GM12878 (cell line): Measurements from ENCODE around the gene C16orf96. TPM values are rescaled to one million over a fixed set of nuclear protein-coding genes. Genes with fewer than 3 reads are reported as not detected.

ENCODE experiments used
- ATAC-seq: fragments of 200-7000 bp; cut with Tn5 transposase; 3 replicates; pipeline ENCODE4 v1.9.1; 2020; ENCODE audit warnings: mild to moderate bottlenecking, moderate library complexity
- BruUV-seq: library from RNA; stranded (reverse); fragments of 400-500 nt; replicated peaks from 2 replicates; lab custom pipeline; 2021; lab: Mats Ljungman, UMichigan
- CTCF ChIA-PET: fragments of 300-600 bp; sonication (Branson Sonifier 250); formaldehyde crosslinking; extraction: SDS; loops from one replicate; lab custom pipeline; 2021; ENCODE audit warnings: inconsistent platforms; lab: Yijun Ruan, JAX
- POLR2A ChIA-PET: fragments of 350-600 bp; formaldehyde crosslinking; extraction: SDS; loops from one replicate; lab custom pipeline; 2021; ENCODE audit warnings: inconsistent platforms; lab: Charles Lee
- RAD21 ChIA-PET: fragments of 300-600 bp; sonication (Branson Sonifier 250); formaldehyde crosslinking; loops from one replicate; lab custom pipeline; 2023; ENCODE audit warnings: antibody characterized with exemption; ENCODE audit not compliant: unreplicated experiment; lab: Charles Lee
- SMC1A ChIA-PET: fragments of 300-600 bp; sonication (Branson Sonifier 250); formaldehyde crosslinking; loops from one replicate; lab custom pipeline; 2023; ENCODE audit not compliant: unreplicated experiment, uncharacterized antibody; lab: Charles Lee
- DNase-seq: peaks from one replicate; pipeline ENCODE4 v3.0.0-alpha.2; 2011; ENCODE audit warnings: low read depth, low spot score
- FAIRE-seq: peaks from 3 replicates; lab custom pipeline; 2011; peaks lifted over from hg19 to GRCh38; lab: Jason Lieb, UNC
- H2AFZ ChIP-seq: 2 replicates; pipeline ENCODE4 v1.6.0; 2011; ENCODE audit warnings: low read depth, low read length, control low read depth; ENCODE audit not compliant: control insufficient read depth
- H3K27ac ChIP-seq: 2 replicates; pipeline ENCODE4 v1.5.1; 2011; ENCODE audit warnings: control low read depth; ENCODE audit not compliant: control insufficient read depth, insufficient read depth
- H3K27me3 ChIP-seq, 2 experiments: replicated peaks in 1 of 2; 2 replicates each; pipeline versions ENCODE4 v1.6.0 to v1.6.1; 2011; ENCODE audit warnings: low read length in 1 of 2; ENCODE audit not compliant: control insufficient read depth in 2 of 2, insufficient read depth in 2 of 2
- H3K36me3 ChIP-seq, 2 experiments: 2 replicates each; pipeline ENCODE4 v1.5.1; 2011; ENCODE audit warnings: low read length in 1 of 2; ENCODE audit not compliant: control insufficient read depth in 2 of 2, insufficient read depth in 2 of 2
- H3K4me1 ChIP-seq: 2 replicates; pipeline ENCODE4 v1.6.1; 2011; ENCODE audit warnings: mild to moderate bottlenecking, low read length, moderate library complexity, mixed read lengths; ENCODE audit not compliant: control insufficient read depth, insufficient read depth
- H3K4me2 ChIP-seq: 2 replicates; pipeline ENCODE4 v1.6.0; 2011; ENCODE audit warnings: control low read depth; ENCODE audit not compliant: control insufficient read depth, insufficient read depth
- H3K4me3 ChIP-seq: fragments of 200-600 bp; sonication (generic); 2 replicates; pipeline ENCODE4 v1.5.1; 2016
- H3K79me2 ChIP-seq: 2 replicates; pipeline ENCODE4 v1.6.0; 2011; ENCODE audit warnings: low read length; ENCODE audit not compliant: control insufficient read depth, insufficient read depth
- H3K9ac ChIP-seq: 2 replicates; pipeline ENCODE4 v1.8.0; 2011; ENCODE audit warnings: low read length, control low read depth, mixed read lengths; ENCODE audit not compliant: control insufficient read depth, insufficient read depth
- H3K9me3 ChIP-seq: replicated peaks from 3 replicates; pipeline ENCODE4 v1.5.1; 2011; ENCODE audit warnings: mild to moderate bottlenecking, low read length; ENCODE audit not compliant: control insufficient read depth, insufficient read depth
- H4K20me1 ChIP-seq: 2 replicates; pipeline ENCODE4 v1.6.0; 2011; ENCODE audit not compliant: control insufficient read depth, insufficient read depth
- BHLHE40 ChIP-seq, 2 experiments: fragments of 450-650 bp in 1 of 2; IDR thresholded peaks; 2 replicates each; pipeline ENCODE4 v1.6.1; 2011 to 2017; ENCODE audit warnings: low read depth in 2 of 2, borderline replicate concordance in 1 of 2, improper control_type of control experiment in 1 of 2, low read length in 1 of 2, mild to moderate bottlenecking in 1 of 2
- BMI1 ChIP-seq: fragments of 450-650 bp; IDR thresholded peaks from 2 replicates; pipeline ENCODE4 v1.6.1; 2016; ENCODE audit warnings: mild to moderate bottlenecking, moderate library complexity, borderline replicate concordance
- FOXK2 ChIP-seq: fragments of 450-650 bp; IDR thresholded peaks from 2 replicates; pipeline ENCODE4 v1.6.1; 2017; ENCODE audit warnings: mild to moderate bottlenecking, moderate library complexity
- HDAC2 ChIP-seq: fragments of 200-600 bp; sonication (generic); IDR thresholded peaks from 2 replicates; pipeline ENCODE4 v1.6.1; 2017
- JUND ChIP-seq: IDR thresholded peaks from 2 replicates; pipeline ENCODE4 v1.6.1; 2012; ENCODE audit warnings: low read depth, mild to moderate bottlenecking, low read length, improper control_type of control experiment, moderate library complexity
- KLF5 ChIP-seq: fragments of 450-650 bp; IDR thresholded peaks from 2 replicates; pipeline ENCODE4 v1.6.1; 2014; ENCODE audit warnings: mild to moderate bottlenecking; ENCODE audit not compliant: partially characterized antibody
- RAD51 ChIP-seq: fragments of 450-650 bp; IDR thresholded peaks from 2 replicates; pipeline ENCODE4 v1.6.1; 2016; ENCODE audit warnings: moderate library complexity, mild to moderate bottlenecking, inconsistent platforms
- RB1 ChIP-seq: fragments of 450-650 bp; formaldehyde crosslinking; IDR thresholded peaks from 2 replicates; pipeline ENCODE4 v1.6.1; 2017; ENCODE audit warnings: mild to moderate bottlenecking, borderline replicate concordance
- RUNX3 ChIP-seq: IDR thresholded peaks from 2 replicates; pipeline ENCODE4 v1.6.1; 2012; ENCODE audit warnings: low read length, inconsistent platforms
- SMC3 ChIP-seq: IDR thresholded peaks from 2 replicates; pipeline ENCODE4 v1.6.1; 2011; ENCODE audit warnings: low read length, improper control_type of control experiment, borderline replicate concordance
- STAT1 ChIP-seq: fragments of 450-650 bp; conservative IDR thresholded peaks from 2 replicates; pipeline ENCODE4 v1.6.1; 2014; ENCODE audit warnings: antibody characterized with exemption, mild to moderate bottlenecking
- TCF12 ChIP-seq: IDR thresholded peaks from 2 replicates; pipeline ENCODE4 v1.6.1; 2011; ENCODE audit warnings: low read depth, mild to moderate bottlenecking, low read length
- TCF7 ChIP-seq: IDR thresholded peaks from 2 replicates; pipeline ENCODE4 v1.6.1; 2014; ENCODE audit warnings: antibody characterized with exemption, borderline replicate concordance
- ZNF207 ChIP-seq: fragments of 450-650 bp; IDR thresholded peaks from 2 replicates; pipeline ENCODE4 v1.6.1; 2014; ENCODE audit warnings: antibody characterized with exemption, mild to moderate bottlenecking, borderline replicate concordance
- ZSCAN29 ChIP-seq: fragments of 450-650 bp; IDR thresholded peaks from 2 replicates; pipeline ENCODE4 v1.6.1; 2017; ENCODE audit warnings: mild to moderate bottlenecking, moderate library complexity
- WGBS: methylation state at CpG from one replicate; pipeline ENCODE4 v1.1.6; 2016; ENCODE audit warnings: low lambda C conversion rate; ENCODE audit not compliant: insufficient replicate concordance, insufficient coverage; ENCODE audit errors: missing lambda C conversion rate; 5-methylcytosine and 5-hydroxymethylcytosine counted together
- in situ Hi-C: fragments of 300-500 bp; cut with MboI; formaldehyde crosslinking; loops from 9 replicates; pipeline ENCODE4 v1.14.3; 2018; ENCODE audit warnings: mixed read lengths
- intact Hi-C: fragments of 100-400 bp; cut with micrococcal nuclease; formaldehyde crosslinking; loops from one replicate; pipeline ENCODE4 v1.14.2; 2022; ENCODE audit not compliant: unreplicated experiment
- polyA plus RNA-seq, 11 experiments: library from polyadenylated mRNA; depleted of rRNA in 4 of 11; unstranded in 6 of 11; stranded (reverse) in 5 of 11; fragments of >200 nt; fragmentation: Nextera tagmentation in 4 of 11; fragmentation: Illumina TruSeq in 1 of 11; extraction: Ambion mirVana in 4 of 11; extraction: Trizol in 1 of 11; gene quantifications; 1 replicate in 1 of 11; 2 replicates in 10 of 11; pipeline versions ENCODE4 v1.2.1 to v1.2.3, GENCODE V29; 2011 to 2016; ENCODE audit warnings: inconsistent platforms in 2 of 11, missing spikeins in 2 of 11, low read depth in 1 of 11
- total RNA-seq, 4 experiments: library from RNA; depleted of rRNA in 3 of 4; stranded (reverse); fragments of >200 nt in 3 of 4; fragmentation: Illumina TruSeq in 1 of 4; extraction: Trizol in 1 of 4; gene quantifications; 2 replicates each; pipeline versions ENCODE4 v1.2.1 to v1.2.3, GENCODE V29; 2013 to 2021
- TF ChIP-seq, protein P1 (sequence below): fragments of 450-650 bp; formaldehyde crosslinking; IDR thresholded peaks from 2 replicates; pipeline ENCODE4 v1.4.0; 2020; ENCODE audit warnings: mild to moderate bottlenecking, moderate library complexity
- TF ChIP-seq, protein P2 (sequence below): fragments of 450-650 bp; IDR thresholded peaks from 2 replicates; pipeline ENCODE4 v1.6.1; 2018; ENCODE audit warnings: borderline replicate concordance, mild to moderate bottlenecking; ENCODE audit not compliant: partially characterized antibody

The C16orf96 gene
- total and polyA plus RNA-seq, 10 of the 15 experiments (the other 5 are each of a cell fraction or from before 2014, with no cell fraction given): 0.01 to 0.08 (median 0.01) TPM; not detected in 7

DNA sequence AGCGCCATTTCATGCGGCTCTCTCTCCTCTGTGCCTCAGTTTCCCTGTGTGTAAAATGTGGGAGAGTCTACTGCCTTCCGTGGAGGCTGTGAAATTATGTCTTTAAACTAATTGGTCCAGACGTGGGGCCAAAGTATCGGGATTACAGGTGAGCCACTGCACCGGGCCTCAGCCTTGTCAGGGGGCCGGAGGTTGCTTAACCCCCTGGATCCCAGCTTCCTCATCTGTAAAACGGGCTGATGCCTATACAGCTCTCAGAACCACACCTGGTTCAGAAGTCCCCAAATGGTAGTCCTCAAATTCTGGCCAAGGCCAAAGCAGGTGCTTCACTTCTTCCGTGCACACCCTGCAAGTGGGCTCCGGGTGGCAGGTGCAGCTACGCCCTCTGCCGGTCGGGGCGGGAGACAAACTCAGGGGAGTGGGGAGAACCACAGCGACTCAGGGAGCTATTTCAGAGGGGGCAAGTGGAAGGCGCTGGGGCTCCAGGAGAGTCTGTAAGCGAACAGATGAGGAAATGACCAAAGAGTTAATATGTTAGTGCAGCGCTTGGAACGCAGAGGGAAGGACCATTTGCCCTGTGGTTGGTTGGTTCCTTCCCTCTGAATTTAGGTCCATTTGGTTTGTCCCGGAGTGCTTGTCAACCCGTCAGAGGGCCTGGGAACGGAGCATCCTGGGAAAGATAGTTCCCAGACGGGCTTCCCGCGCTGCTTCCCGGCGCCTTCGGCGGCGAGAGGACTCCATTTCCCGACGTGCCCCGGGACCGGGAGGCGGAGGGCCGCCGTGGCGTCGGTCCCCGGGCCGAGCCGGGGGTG lies 68.1 kb downstream of the C16orf96 start, which contains the start of gene MGRN1:
TSS of gene MGRN1 (plus strand) at position 812 of the 812 bp plus-strand sequence. CDS start 135 bp downstream, outside the sequence.
- peak; percentile 90 for FAIRE-seq
- peaks cover 40% of the 10 kb centered on the region for H3K79me2 ChIP-seq
- no peaks in the 10 kb centered on the region for H3K27me3 ChIP-seq
- RAD21 ChIA-PET: interaction anchor here (1.0 to 3.4 kb wide), 7 partner anchors 8 to 208 kb away, joined by 3 to 24 read pairs (median 7); partner anchors contain the start of genes ANKS3 and DNAAF8
- H3K9ac ChIP-seq: peak within 1 kb of the TSS; percentile 86
- intact Hi-C loops (no loop called here), in situ Hi-C loops (no loop called here)
- POLR2A ChIA-PET: interaction anchor here (0.5 to 2.7 kb wide), 6 partner anchors 8 to 144 kb away, joined by 3 to 25 read pairs (median 6); partner anchors contain the start of genes ANKS3 and DNAAF8
- 12% methylated on average over 42 of the region's 42 CpGs for WGBS
- peak within 1 kb of the TSS; percentile 97 for H3K27ac ChIP-seq
- no peaks in the 10 kb centered on the region for H4K20me1 ChIP-seq
- peak within 1 kb of the TSS; percentile 93 for H3K4me2 ChIP-seq
- H3K4me1 ChIP-seq: peaks cover 16% of the 10 kb centered on the region
- 0 out of 4 replicates have a peak, but pooled peaks cover 0 to 2% of the 10 kb centered on the region in 2 experiments for H3K36me3 ChIP-seq
- no TSS peak for BruUV-seq
- peak within 1 kb of the TSS; percentile 86 for H3K4me3 ChIP-seq
- DNase-seq: peak; percentile 96
- SMC1A ChIA-PET: interaction anchor here (0.6 to 4.1 kb wide), 11 partner anchors 8 to 178 kb away, joined by 3 to 15 read pairs (median 5); partner anchors contain the start of genes ANKS3, DNAAF8 and ROGDI
- CTCF ChIA-PET: interaction anchor here (0.8 to 4.0 kb wide), 23 partner anchors 8 to 370 kb away, joined by 3 to 43 read pairs (median 4); partner anchors contain the start of genes CDIP1 and HMOX2
- no peaks in the 10 kb centered on the region; the same call in 2 of the 3 replicates for H3K9me3 ChIP-seq
- peak within 1 kb of the TSS; percentile 99 for H2AFZ ChIP-seq
- ATAC-seq: peak; percentile 88
- TF ChIP-seq TCF7 (no peak), BMI1 (no peak), BHLHE40 (IDR thresholded peaks at IDR 0.05; ENCODE audit: borderline replicate concordance in 1 of 2, low read depth in 2 of 2, low read length in 1 of 2) (peak; percentile 96 to 97), STAT1 (0 out of 2 replicates have a peak, but pooled peaks have one; percentile 34), RB1 (0 out of 2 replicates have a peak, but pooled peaks have one; percentile 74), JUND (peak; percentile 96), TCF12 (peak; percentile 83), FOXK2 (peak; percentile 98), HDAC2 (no peak), ZNF207 (peak; percentile 95; the same call in 1 of the 2 replicates), ZSCAN29 (no peak), RUNX3 (peak; percentile 82), SMC3 (peak; percentile 41), RAD51 (peak; percentile 38; the same call in 1 of the 2 replicates), KLF5 (peak; percentile 99)
- TF ChIP-seq, protein P1, sequence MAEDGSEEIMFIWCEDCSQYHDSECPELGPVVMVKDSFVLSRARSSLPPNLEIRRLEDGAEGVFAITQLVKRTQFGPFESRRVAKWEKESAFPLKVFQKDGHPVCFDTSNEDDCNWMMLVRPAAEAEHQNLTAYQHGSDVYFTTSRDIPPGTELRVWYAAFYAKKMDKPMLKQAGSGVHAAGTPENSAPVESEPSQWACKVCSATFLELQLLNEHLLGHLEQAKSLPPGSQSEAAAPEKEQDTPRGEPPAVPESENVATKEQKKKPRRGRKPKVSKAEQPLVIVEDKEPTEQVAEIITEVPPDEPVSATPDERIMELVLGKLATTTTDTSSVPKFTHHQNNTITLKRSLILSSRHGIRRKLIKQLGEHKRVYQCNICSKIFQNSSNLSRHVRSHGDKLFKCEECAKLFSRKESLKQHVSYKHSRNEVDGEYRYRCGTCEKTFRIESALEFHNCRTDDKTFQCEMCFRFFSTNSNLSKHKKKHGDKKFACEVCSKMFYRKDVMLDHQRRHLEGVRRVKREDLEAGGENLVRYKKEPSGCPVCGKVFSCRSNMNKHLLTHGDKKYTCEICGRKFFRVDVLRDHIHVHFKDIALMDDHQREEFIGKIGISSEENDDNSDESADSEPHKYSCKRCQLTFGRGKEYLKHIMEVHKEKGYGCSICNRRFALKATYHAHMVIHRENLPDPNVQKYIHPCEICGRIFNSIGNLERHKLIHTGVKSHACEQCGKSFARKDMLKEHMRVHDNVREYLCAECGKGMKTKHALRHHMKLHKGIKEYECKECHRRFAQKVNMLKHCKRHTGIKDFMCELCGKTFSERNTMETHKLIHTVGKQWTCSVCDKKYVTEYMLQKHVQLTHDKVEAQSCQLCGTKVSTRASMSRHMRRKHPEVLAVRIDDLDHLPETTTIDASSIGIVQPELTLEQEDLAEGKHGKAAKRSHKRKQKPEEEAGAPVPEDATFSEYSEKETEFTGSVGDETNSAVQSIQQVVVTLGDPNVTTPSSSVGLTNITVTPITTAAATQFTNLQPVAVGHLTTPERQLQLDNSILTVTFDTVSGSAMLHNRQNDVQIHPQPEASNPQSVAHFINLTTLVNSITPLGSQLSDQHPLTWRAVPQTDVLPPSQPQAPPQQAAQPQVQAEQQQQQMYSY (CRISPR knock-in tag): no peak
- TF ChIP-seq, protein P2, sequence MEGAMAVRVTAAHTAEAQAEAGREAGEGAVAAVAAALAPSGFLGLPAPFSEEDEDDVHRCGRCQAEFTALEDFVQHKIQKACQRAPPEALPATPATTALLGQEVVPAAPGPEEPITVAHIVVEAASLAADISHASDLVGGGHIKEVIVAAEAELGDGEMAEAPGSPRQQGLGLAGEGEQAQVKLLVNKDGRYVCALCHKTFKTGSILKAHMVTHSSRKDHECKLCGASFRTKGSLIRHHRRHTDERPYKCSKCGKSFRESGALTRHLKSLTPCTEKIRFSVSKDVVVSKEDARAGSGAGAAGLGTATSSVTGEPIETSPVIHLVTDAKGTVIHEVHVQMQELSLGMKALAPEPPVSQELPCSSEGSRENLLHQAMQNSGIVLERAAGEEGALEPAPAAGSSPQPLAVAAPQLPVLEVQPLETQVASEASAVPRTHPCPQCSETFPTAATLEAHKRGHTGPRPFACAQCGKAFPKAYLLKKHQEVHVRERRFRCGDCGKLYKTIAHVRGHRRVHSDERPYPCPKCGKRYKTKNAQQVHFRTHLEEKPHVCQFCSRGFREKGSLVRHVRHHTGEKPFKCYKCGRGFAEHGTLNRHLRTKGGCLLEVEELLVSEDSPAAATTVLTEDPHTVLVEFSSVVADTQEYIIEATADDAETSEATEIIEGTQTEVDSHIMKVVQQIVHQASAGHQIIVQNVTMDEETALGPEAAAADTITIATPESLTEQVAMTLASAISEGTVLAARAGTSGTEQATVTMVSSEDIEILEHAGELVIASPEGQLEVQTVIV: peak; percentile 52
